Calu3 (cell line): ENCODE results near the gene TEX29. TPM values are rescaled to one million over a fixed set of nuclear protein-coding genes. Genes with fewer than 3 reads are reported as not detected.

Source experiments
- BruUV-seq: library from RNA; stranded (reverse); fragments of 400-500 nt; replicated peaks from 2 replicates; lab custom pipeline; 2021; lab: Mats Ljungman, UMichigan
- CTCF ChIA-PET: fragments of 300-600 bp; sonication (Branson Sonifier 250); formaldehyde crosslinking; loops from one replicate; lab custom pipeline; 2022; ENCODE audit warnings: antibody characterized with exemption; lab: Charles Lee
- DNase-seq: peaks from one replicate; pipeline ENCODE4 v3.0.0; 2022
- H3K27ac Mint-ChIP-seq: one replicate; pipeline ENCODE4 v1.8.0; 2022; ENCODE audit warnings: mixed read lengths; ENCODE audit not compliant: unreplicated experiment
- H3K27me3 Mint-ChIP-seq: one replicate; pipeline ENCODE4 v1.8.0; 2022; ENCODE audit warnings: mixed read lengths; ENCODE audit not compliant: unreplicated experiment
- H3K36me3 Mint-ChIP-seq: one replicate; pipeline ENCODE4 v1.8.0; 2022; ENCODE audit warnings: mild to moderate bottlenecking, moderate library complexity, mixed read lengths; ENCODE audit not compliant: insufficient read depth, unreplicated experiment
- H3K4me1 Mint-ChIP-seq: one replicate; pipeline ENCODE4 v1.8.0; 2022; ENCODE audit warnings: mild to moderate bottlenecking, low read depth, mixed read lengths; ENCODE audit not compliant: unreplicated experiment
- H3K4me3 Mint-ChIP-seq: one replicate; pipeline ENCODE4 v1.8.0; 2022; ENCODE audit warnings: mild to moderate bottlenecking, low read depth, moderate library complexity, mixed read lengths; ENCODE audit not compliant: unreplicated experiment
- H3K9me3 Mint-ChIP-seq: one replicate; pipeline ENCODE4 v1.8.0; 2022; ENCODE audit warnings: low read depth, mixed read lengths; ENCODE audit not compliant: unreplicated experiment
- CTCF ChIP-seq: fragments of 200-600 bp; IDR thresholded peaks from one replicate; pipeline ENCODE4 v1.8.0; 2022; ENCODE audit warnings: antibody characterized with exemption; ENCODE audit not compliant: unreplicated experiment
- intact Hi-C: fragments of 100-400 bp; cut with micrococcal nuclease; formaldehyde crosslinking; loops from one replicate; pipeline ENCODE4 v1.10.0; 2022; ENCODE audit not compliant: unreplicated experiment
- total RNA-seq: library from RNA; stranded (reverse); gene quantifications from 2 replicates; pipeline ENCODE4 v1.2.3, GENCODE V29; 2022

The TEX29 gene
- total RNA-seq, 1 experiment from 2014 or later, result not detected

GRCh38 chr13:111280681-111281585 is 39.5 kb upstream of the TEX29 start:
- no peaks in the 10 kb centered on the region for H3K36me3 Mint-ChIP-seq
- no peak for TF ChIP-seq CTCF
- intact Hi-C loops, result no loop called here
- no peak overlapping the region for H3K27ac Mint-ChIP-seq
- CTCF ChIA-PET, result interaction anchor here (0.7 kb wide), 1 partner anchor 237 kb away, joined by 11 read pairs; no protein-coding TSS in a partner anchor
- H3K4me3 Mint-ChIP-seq, result no peak overlapping the region
- DNase-seq, result no peak
- BruUV-seq, result no TSS peak
- H3K27me3 Mint-ChIP-seq, result no peaks in the 10 kb centered on the region
- H3K4me1 Mint-ChIP-seq, result no peaks in the 10 kb centered on the region
- H3K9me3 Mint-ChIP-seq, result no peaks in the 10 kb centered on the region

GRCh38 chr13:111281751-111282311 is 38.6 kb upstream of the TEX29 start:
- no peak overlapping the region for H3K4me3 Mint-ChIP-seq
- BruUV-seq, result no TSS peak
- CTCF ChIA-PET, result interaction anchor here (0.7 kb wide), 1 partner anchor 238 kb away, joined by 11 read pairs; no protein-coding TSS in a partner anchor
- H3K27ac Mint-ChIP-seq, result no peak overlapping the region
- H3K36me3 Mint-ChIP-seq, result no peaks in the 10 kb centered on the region
- H3K4me1 Mint-ChIP-seq, result no peaks in the 10 kb centered on the region
- intact Hi-C loops, result no loop called here
- DNase-seq, result no peak
- H3K27me3 Mint-ChIP-seq, result no peaks in the 10 kb centered on the region
- H3K9me3 Mint-ChIP-seq, result no peaks in the 10 kb centered on the region
- no peak for TF ChIP-seq CTCF

- Mint-ChIP-seq H3K4me1 (no peaks in the 10 kb centered on the region), H3K36me3 (no peaks in the 10 kb centered on the region)
- DNase-seq, result no peak
These were observed 38.0 kb upstream of the TEX29 start for GRCh38 chr13:111282425-111282824.

GRCh38 chr13:111282997-111283396 is 37.4 kb upstream of the TEX29 start:
- H3K9me3 Mint-ChIP-seq, result no peaks in the 10 kb centered on the region
- no peak for TF ChIP-seq CTCF
- no peak for DNase-seq
- intact Hi-C loops, result no loop called here
- no peak overlapping the region for H3K27ac Mint-ChIP-seq
- no peaks in the 10 kb centered on the region for H3K27me3 Mint-ChIP-seq
- H3K36me3 Mint-ChIP-seq, result no peaks in the 10 kb centered on the region
- CTCF ChIA-PET, result no interaction called here
- H3K4me3 Mint-ChIP-seq, result no peak overlapping the region
- BruUV-seq, result no TSS peak
- no peaks in the 10 kb centered on the region for H3K4me1 Mint-ChIP-seq

More at GRCh38 chr13:111282425-111282824, 38.0 kb upstream of the TEX29 start:
- no peaks in the 10 kb centered on the region for H3K27me3 Mint-ChIP-seq
- intact Hi-C loops, result no loop called here
- H3K27ac Mint-ChIP-seq, result no peak overlapping the region
- no peak for TF ChIP-seq CTCF
- H3K9me3 Mint-ChIP-seq, result no peaks in the 10 kb centered on the region
- no peak overlapping the region for H3K4me3 Mint-ChIP-seq
- CTCF ChIA-PET, result no interaction called here
- BruUV-seq, result no TSS peak
